HUES64 (cell line): ENCODE data around the gene GLRX2.
"Not testable (repeated sequence)": the region's sequence is repeated elsewhere in the genome, so short reads cannot be mapped to it uniquely, and the experiment has no call there.

Experiments used
- H3K27ac ChIP-seq: 2 replicates; pipeline ENCODE4 v1.7.0; 2013; ENCODE audit warnings: low read depth, low read length, inconsistent platforms
- H3K27me3 ChIP-seq: 2 replicates; pipeline ENCODE4 v1.6.1; 2013; ENCODE audit warnings: mild to moderate bottlenecking, low read length; ENCODE audit not compliant: insufficient read depth
- H3K36me3 ChIP-seq: 2 replicates; pipeline ENCODE4 v1.6.1; 2013; ENCODE audit warnings: mild to moderate bottlenecking, low read length; ENCODE audit not compliant: insufficient read depth
- H3K4me1 ChIP-seq: 2 replicates; pipeline ENCODE4 v1.6.1; 2013; ENCODE audit warnings: mild to moderate bottlenecking, low read length, moderate library complexity; ENCODE audit not compliant: insufficient read depth
- H3K4me3 ChIP-seq: 2 replicates; pipeline ENCODE4 v1.5.1; 2013; ENCODE audit warnings: mild to moderate bottlenecking, low read length, moderate library complexity
- H3K9ac ChIP-seq: 2 replicates; pipeline ENCODE4 v1.6.1; 2013; ENCODE audit warnings: mild to moderate bottlenecking, low read depth, low read length
- H3K9me3 ChIP-seq: 2 replicates; pipeline ENCODE4 v1.6.1; 2013; ENCODE audit warnings: low read depth, low read length; ENCODE audit not compliant: insufficient read depth
- WGBS: fragments of 150-250, 120-280 bp; methylation state at CpG from one replicate; pipeline ENCODE4 v1.1.7; 2013; ENCODE audit warnings: missing lambda C conversion rate; 5-methylcytosine and 5-hydroxymethylcytosine counted together

Gene GLRX2

DNA sequence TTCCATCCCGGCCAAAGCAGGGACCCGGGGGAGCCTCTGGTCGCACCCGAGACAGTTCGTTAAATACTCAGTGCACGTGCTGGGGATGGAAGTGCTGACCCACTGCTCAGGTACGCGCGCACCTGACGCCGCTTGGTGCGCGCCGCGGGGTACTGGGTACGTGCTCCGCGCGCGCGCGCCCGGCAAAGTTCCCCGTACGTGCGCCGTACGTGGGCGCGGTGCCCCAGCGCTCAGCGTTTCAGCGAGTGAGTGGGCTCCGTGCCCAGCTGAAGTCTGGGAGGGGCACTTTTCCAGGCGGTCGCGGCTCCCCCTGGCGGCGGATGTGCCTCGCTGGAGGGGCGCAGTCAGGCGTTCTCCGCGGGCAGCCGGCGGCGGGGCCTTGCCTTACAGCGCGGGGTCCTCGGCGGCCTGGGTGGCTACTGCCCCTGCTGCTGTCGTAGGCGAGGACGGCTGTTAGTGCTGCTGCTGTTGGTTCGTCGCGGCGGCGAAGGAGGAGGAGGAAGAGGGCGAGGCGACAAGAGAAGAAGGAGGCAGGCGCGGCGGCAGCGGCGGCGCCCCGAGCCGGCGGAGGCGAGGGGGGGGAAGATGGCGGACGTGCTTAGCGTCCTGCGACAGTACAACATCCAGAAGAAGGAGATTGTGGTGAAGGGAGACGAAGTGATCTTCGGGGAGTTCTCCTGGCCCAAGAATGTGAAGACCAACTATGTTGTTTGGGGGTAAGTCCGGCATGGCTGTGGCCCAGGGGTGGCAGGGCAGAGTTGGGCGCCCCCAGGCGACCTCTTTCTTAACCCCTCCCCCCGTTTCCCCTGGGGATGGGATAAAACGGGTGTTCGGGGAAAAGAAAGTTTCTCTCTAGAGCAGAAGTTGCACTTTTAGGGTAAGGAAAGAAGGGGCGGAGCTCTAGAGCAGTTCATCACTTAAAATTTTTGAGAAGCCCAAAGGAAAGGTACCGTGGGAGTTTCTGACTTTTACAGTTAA lies 16.7 kb upstream of the GLRX2 start, which contains the start of gene CDC73:
Gene CDC73 (plus strand): TSS at position 416 of the 978 bp plus-strand sequence. CDS start 170 bp downstream, at position 586.
- peaks cover 21% of the 10 kb centered on the region for H3K36me3 ChIP-seq
- peaks cover 13% of the 10 kb centered on the region for H3K4me1 ChIP-seq
- peak within 1 kb of the TSS; percentile 85 for H3K27ac ChIP-seq
- peak within 1 kb of the TSS; percentile 84 for H3K9ac ChIP-seq
- peaks cover 9% of the 10 kb centered on the region; the same call in 1 of the 2 replicates for H3K27me3 ChIP-seq
- peak within 1 kb of the TSS; percentile 73 for H3K4me3 ChIP-seq
- under 1% methylated on average over 83 of the region's 85 CpGs for WGBS
- no peaks in the 10 kb centered on the region for H3K9me3 ChIP-seq

DNA sequence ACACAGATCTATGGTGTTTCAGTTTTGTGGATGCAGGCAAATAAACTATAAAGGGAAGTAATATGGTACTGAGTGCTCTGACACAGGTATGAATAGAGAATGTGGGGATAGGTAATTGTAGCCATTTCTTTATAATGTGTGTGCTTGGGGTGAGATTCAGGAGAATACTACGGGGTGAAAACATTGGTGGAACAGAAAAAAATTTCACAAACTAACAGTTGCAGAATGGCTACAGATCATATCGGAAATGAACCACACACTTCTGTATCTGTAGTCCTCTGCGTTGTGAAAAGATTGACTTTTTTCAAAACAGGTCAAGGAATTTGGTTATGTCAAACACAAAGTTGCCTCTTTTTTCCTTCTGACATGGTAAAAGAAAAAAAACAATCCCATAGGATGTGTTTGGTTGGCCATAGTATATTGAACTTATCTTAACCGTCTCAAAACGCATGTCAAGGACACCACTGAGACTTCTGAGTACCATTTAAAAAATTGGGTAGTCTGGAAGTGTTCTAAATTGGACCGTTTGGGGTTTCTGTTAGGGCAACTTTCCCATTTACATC lies 15.5 kb upstream of the GLRX2 start:
- Histone ChIP-seq H3K27ac (no peak overlapping the region), H3K9ac (no peak overlapping the region), H3K36me3 (peaks cover 9% of the 10 kb centered on the region), H3K4me3 (peak overlapping the region; percentile 73), H3K4me1 (peaks cover 13% of the 10 kb centered on the region), H3K9me3 (no peaks in the 10 kb centered on the region), H3K27me3 (peaks cover 9% of the 10 kb centered on the region; the same call in 1 of the 2 replicates)
- WGBS: 95% methylated on average over 6 of the region's 6 CpGs

- peaks cover 9% of the 10 kb centered on the region; the same call in 1 of the 2 replicates for H3K27me3 ChIP-seq
- no peaks in the 10 kb centered on the region for H3K9me3 ChIP-seq
- no peaks in the 10 kb centered on the region for H3K36me3 ChIP-seq
- peaks cover 22% of the 10 kb centered on the region for H3K4me1 ChIP-seq
- H3K27ac ChIP-seq: no peak overlapping the region
- no peak overlapping the region for H3K9ac ChIP-seq
- 88% methylated on average over 3 of the region's 4 CpGs for WGBS
- H3K4me3 ChIP-seq: no peak overlapping the region
These were observed 13.9 kb upstream of the GLRX2 start for GRCh38 chr1:193118803-193119730.

GRCh38 chr1:193118194-193118593 lies 13.0 kb upstream of the GLRX2 start:
- Histone ChIP-seq H3K4me3 (no peak overlapping the region), H3K27ac (no peak overlapping the region), H3K36me3 (no peaks in the 10 kb centered on the region), H3K9me3 (no peaks in the 10 kb centered on the region), H3K27me3 (peaks cover 9% of the 10 kb centered on the region; the same call in 1 of the 2 replicates), H3K4me1 (peaks cover 23% of the 10 kb centered on the region), H3K9ac (no peak overlapping the region)
- 88% methylated on average over 1 of the region's 3 CpGs for WGBS

DNA sequence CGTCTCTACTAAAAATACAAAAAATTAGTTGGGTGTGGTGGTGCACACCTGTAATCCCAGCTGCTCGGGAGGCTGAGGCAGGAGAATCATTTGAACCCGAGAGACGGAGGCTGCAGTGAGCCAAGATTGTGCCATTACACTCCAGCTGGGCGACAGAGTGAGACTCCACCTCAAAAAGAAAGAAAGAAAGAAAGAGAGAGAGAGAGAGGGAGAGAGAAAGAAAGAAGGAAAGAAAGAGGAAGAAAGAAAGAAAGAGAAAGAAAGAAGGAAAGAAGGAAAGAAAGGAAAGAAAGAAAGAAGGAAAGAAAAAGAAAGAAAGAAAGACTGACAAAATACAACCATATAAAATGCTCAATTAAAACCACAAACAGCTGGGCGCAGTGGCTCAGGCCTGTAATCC lies 12.0 kb upstream of the GLRX2 start:
- not testable (repeated sequence) for H3K27me3 ChIP-seq, H3K9ac ChIP-seq, H3K4me3 ChIP-seq, H3K36me3 ChIP-seq, H3K9me3 ChIP-seq, H3K27ac ChIP-seq
- peaks cover 23% of the 10 kb centered on the region for H3K4me1 ChIP-seq
- 92% methylated on average over 5 of the region's 6 CpGs for WGBS

DNA sequence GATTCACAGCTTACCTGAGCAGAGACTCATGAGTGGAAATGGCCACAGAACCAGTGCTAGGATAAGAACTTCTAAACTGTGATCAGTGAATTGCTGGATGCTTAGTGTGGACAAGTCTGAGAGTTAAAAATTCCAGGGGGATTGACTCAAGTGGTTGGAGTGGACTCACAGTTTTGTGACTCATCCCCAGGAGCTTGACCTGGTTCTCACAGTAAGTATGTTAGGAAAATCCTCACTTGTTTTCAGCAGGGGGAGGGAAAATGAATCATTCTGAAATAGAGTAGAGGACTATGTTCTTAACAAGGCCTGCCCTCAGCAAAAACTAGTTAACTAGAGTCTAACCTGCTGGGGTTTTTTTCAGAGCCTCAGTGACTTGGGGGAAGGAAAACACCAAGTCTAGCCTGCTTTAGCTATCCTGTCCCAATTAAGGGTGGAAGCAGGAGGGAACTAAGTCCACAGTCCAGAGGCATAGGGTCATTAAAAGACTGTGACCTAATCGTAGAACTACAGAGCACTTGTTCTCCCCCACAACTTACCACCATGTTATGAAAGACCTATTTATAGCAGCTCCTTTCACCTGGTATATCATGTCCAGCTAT lies 10.5 kb upstream of the GLRX2 start:
- no peaks in the 10 kb centered on the region for H3K9me3 ChIP-seq
- H3K9ac ChIP-seq: no peak overlapping the region
- H3K27ac ChIP-seq: no peak overlapping the region
- H3K4me1 ChIP-seq: peaks cover 30% of the 10 kb centered on the region
- peaks cover 8% of the 10 kb centered on the region; the same call in 1 of the 2 replicates for H3K27me3 ChIP-seq
- 73% methylated on average over 1 of the region's 1 CpG for WGBS
- no peaks in the 10 kb centered on the region for H3K36me3 ChIP-seq
- H3K4me3 ChIP-seq: no peak overlapping the region

DNA sequence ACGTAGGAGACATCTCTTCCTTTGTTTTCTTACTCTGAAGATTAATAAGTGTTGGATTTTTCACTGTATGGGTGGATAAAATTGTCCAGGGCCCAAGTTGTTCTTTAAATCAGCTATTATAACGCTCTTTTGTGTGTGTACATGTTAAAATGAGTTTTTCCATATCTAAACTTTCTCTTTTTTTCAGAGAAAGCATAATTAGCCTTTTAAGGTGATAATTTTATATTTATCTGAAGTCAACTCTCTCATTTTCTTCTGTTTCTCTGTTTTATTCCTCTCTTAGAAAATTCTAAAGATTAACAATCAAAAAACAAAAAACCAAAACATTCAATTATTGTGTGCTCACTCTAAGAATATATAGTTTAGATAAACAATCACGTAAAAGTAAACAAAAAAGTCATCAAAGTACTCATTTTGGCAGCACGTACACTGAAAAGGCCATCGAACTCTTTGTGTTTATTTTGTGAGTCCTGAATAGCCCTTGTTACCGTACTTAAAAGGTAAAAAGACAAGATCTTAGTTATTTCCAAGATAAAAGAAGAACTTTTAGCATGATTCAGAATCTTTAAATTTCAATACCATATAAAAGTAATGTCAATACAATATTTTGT lies 9.4 kb upstream of the GLRX2 start:
- peaks cover 30% of the 10 kb centered on the region for H3K4me1 ChIP-seq
- H3K9me3 ChIP-seq: no peaks in the 10 kb centered on the region
- H3K27ac ChIP-seq: no peak overlapping the region
- H3K36me3 ChIP-seq: no peaks in the 10 kb centered on the region
- 94% methylated on average over 5 of the region's 6 CpGs for WGBS
- no peak overlapping the region for H3K9ac ChIP-seq
- no peak overlapping the region for H3K4me3 ChIP-seq
- 0 out of 2 replicates have a peak, but pooled peaks cover 3% of the 10 kb centered on the region for H3K27me3 ChIP-seq

- peak overlapping the region; percentile 40 for H3K27ac ChIP-seq
- 0 out of 2 replicates have a peak, but pooled peaks cover 1% of the 10 kb centered on the region for H3K27me3 ChIP-seq
- H3K4me3 ChIP-seq: no peak overlapping the region
- no peak overlapping the region for H3K9ac ChIP-seq
- H3K9me3 ChIP-seq: no peaks in the 10 kb centered on the region
- H3K4me1 ChIP-seq: peaks cover 30% of the 10 kb centered on the region
- no peaks in the 10 kb centered on the region for H3K36me3 ChIP-seq
These were observed 8.7 kb upstream of the GLRX2 start for GRCh38 chr1:193113992-193114332.

GRCh38 chr1:193113258-193113991 lies 8.2 kb upstream of the GLRX2 start:
- Histone ChIP-seq H3K27me3 (no peaks in the 10 kb centered on the region), H3K4me3 (no peak overlapping the region), H3K9ac (no peak overlapping the region), H3K36me3 (no peaks in the 10 kb centered on the region), H3K9me3 (no peaks in the 10 kb centered on the region), H3K27ac (peak overlapping the region; percentile 55), H3K4me1 (peaks cover 30% of the 10 kb centered on the region)
- 62% methylated on average over 9 of the region's 9 CpGs for WGBS

DNA sequence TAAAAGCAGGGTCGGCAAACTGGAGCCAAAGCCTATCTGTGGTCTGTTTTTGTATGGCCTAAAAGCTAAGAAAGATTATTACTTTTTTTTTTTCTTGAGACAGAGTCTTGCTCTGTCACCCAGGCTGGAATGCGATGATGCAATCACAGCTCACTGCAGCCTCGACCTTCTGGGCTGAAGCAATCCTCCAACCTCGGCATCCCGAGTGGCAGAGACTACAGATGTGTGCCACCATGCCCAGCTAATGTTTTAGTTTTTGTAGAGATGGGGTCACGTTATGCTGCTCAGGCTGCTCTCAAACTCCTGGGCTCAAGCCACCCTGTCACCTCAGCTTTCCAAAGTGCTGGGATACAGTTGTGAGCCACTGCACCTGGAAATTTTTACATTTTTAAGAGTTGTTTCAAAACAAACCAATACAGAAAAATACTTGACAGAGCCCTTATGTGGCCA lies 6.5 kb upstream of the GLRX2 start:
- Histone ChIP-seq H3K9ac (no peak overlapping the region), H3K36me3 (no peaks in the 10 kb centered on the region), H3K4me1 (peaks cover 30% of the 10 kb centered on the region), H3K9me3 (no peaks in the 10 kb centered on the region), H3K27me3 (no peaks in the 10 kb centered on the region), H3K27ac (no peak overlapping the region), H3K4me3 (no peak overlapping the region)
- 71% methylated on average over 6 of the region's 6 CpGs for WGBS
